Suppressor macrophage treated with lipopolysaccharide for 4 hours (primary cell): ENCODE results near the gene ANKRD1.
A peak's percentile ranks its signal among the peaks of the same experiment; 100 is the strongest.

Experiments used
- DNase-seq: peaks from one replicate; pipeline ENCODE4 v3.0.0-alpha.2; 2020

ANKRD1 gene

GRCh38 chr10:90935581-90936275, 14.8 kb upstream of the ANKRD1 start:
- no peak for DNase-seq

- no peak for DNase-seq
Observed at GRCh38 chr10:90930971-90931871, 10.3 kb upstream of the ANKRD1 start.

GRCh38 chr10:90930070-90930837, 9.4 kb upstream of the ANKRD1 start:
- DNase-seq: no peak

- no peak for DNase-seq
Observed at GRCh38 chr10:90929179-90929578, 8.3 kb upstream of the ANKRD1 start.

DNA sequence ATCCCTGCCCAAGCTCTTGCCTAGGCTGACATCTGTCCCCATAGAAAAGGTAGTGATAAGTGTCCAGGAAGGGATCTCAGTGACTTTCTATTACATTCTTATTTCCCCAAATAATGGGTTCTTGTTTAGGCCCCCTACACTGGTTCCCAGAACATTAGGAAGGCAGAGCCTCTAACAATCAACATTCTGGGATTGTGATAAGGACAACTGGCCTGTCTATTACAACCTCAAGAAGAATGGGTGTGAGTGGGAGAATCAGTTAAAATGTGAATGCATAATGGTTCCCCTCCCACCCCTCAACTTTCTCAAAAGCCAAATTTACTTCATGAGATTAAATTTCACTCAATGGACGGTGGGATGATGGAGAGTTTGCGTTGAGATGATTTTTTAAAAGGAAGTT, 6.4 kb upstream of the ANKRD1 start:
- DNase-seq: no peak

DNA sequence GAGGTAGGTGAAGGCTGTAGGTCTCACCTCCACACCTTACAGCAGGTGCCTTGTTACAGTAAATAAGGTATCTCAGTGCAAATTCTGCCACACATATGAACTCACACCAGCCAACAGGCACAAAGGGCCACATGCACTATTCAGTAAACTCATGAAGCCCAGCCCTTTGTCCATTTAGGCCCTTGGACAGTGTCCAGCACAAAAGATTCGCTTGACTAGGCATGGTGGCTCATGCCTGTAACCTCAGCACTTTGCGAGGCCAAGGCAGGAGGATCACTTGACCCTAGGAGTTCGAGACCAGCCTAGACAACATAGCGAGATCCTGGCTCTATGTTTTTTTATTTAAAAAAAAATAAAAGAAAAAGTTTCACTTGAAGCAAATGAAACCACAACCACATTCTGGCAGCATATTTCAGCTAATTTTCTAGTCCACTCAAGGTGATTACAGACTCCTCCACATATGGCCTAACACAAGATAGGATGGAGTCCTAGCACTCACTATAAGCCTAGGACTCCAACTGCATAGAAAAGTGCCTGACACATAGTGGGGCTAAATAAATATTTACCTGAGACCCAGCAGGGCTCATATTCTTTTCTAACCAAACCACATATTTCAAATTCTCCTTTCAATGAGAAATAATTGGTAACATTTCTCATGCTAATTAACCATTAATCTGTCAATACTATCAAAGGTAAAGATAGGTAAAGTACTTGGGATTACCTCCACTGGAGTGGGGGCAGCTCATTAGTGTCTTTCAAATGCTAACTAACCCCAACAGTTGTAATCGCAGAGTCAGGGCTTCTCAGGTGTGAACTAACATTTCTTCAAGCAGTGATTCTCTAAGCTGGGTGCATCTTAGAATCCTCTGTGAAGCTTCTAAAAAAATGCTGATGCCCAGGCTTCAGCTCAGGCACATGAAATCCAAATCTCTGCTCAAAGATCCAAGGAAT, 4.5 kb upstream of the ANKRD1 start:
- DNase-seq: no peak

DNA sequence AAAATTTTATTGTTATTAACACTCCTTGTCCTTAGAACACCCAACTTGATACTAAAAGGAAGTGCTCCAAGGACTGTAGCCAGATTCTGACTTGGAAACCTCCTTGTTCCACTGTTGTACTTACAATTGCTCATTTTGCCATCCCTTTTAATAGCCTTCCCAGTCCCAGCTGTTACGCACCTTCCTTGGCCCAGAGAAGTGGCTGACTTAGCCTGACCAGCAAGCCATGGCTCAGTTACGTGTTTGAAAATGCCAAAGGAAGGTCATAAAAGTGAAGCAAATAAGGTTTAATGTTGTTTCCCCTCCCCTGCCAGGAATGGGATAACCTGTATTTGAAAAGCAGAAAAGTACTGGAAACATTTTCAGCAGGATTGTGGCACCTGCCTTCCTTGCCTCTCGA, 3.7 kb upstream of the ANKRD1 start:
- DNase-seq: no peak

- DNase-seq: no peak
Observed at GRCh38 chr10:90923111-90923731, 2.3 kb upstream of the ANKRD1 start.

DNA sequence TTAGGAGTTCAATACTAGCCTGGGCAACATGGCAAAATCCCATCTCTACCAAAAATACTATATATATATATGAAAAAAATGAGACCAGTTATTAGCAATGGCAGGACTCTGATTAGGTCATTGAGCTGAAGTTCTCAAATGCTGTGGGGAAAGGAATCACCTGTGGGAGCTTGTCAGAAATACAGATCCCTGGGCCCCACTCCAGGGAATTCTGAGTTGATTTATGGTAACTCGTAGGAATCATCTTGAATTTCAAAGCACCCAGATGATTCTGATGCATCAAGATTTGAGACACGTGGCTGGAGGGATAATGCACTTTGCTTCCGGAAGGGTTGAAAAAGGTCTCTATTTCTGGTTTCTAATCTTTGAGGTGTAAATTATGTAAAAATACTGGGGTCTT, 1.0 kb upstream of the ANKRD1 start:
- no peak for DNase-seq

GRCh38 chr10:90919683-90920574, 958 bp downstream of the ANKRD1 start:
- no peak for DNase-seq

DNA sequence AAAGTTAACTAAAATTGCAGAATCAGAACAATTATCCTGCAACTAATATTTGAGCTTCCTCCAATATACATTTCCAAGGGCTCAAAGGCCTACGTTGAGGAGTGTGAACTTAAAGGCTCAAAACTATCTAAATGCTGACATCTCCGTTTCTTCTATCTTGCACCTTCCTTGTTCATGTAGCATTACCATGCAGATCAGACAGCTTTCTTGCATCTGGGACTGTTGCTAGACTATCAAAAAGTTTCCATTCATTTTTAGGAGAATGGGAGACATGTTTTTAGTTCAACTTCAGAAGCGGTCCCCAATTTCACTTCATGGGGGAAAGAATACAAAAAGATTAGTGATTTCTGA, 2.9 kb downstream of the ANKRD1 start:
- DNase-seq: no peak

GRCh38 chr10:90917238-90917967, 3.5 kb downstream of the ANKRD1 start:
- DNase-seq: peak; percentile 17

GRCh38 chr10:90916392-90917237, 4.3 kb downstream of the ANKRD1 start:
- no peak for DNase-seq

DNA sequence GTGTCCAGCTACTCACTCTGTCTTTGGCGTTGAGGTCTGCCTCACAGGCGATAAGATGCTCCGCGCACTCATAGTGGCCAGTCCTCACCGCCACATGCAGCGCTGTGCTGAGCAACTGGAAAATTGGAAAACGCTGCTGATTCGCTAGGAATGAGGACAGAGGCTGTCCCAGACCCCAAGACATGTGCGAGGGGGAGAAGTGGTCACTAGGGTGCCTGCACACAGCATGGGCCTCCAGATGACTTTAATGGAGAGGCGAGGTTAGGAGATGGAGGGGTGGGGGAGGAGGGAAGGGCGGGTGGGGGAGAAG, 5.2 kb downstream of the ANKRD1 start:
- DNase-seq: no peak

- no peak for DNase-seq
Observed at GRCh38 chr10:90914992-90915765, 5.7 kb downstream of the ANKRD1 start.

GRCh38 chr10:90913774-90914420, 7.0 kb downstream of the ANKRD1 start:
- DNase-seq: no peak

DNA sequence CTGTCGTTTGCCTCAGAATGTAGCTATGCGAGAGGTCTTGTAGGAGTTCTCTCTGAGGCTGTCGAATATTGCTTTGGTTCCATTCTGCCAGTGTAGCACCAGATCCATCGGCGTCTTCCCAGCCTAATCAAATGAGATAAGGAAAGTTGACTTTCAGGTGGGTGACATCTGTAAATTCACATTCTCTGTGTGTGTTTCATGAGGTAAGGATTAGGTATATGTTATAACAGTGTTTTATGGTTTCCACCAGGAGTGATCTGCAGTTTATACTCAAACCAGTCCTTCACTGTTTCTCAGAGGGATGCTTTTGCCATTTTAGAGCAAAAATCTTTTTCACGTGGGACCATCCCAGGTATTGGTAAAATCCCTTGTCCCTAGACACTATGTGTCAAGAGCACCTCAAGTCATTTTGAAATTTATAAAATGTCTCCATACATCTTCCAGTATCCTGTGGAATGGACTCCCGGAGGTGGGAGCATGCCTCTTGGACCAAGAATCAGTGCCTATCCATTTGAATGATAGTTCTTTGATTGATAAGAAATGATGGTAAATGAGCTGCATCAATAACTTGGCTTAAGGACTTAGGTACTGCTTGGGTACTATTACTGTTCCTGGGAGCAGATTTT, 7.9 kb downstream of the ANKRD1 start:
- DNase-seq: no peak

GRCh38 chr10:90912174-90912573, 8.7 kb downstream of the ANKRD1 start:
- DNase-seq: no peak
